Tibial nerve (tissue), 4 donors: ENCODE measurements around the gene IP6K2. TPM values are rescaled to one million over a fixed set of nuclear protein-coding genes. Genes with fewer than 3 reads are reported as not detected.

Source experiments
- DNase-seq, 2 donors: peaks; one replicate each; pipeline ENCODE4 v3.0.0-alpha.2; 2019; ENCODE audit warnings: low spot score in 2 of 2
- H3K27ac ChIP-seq, 4 donors: fragments of 200-600 bp; sonication (generic) in 3 of 4; one replicate each; pipeline ENCODE4 v1.5.1; 2017 to 2019; ENCODE audit warnings: mild to moderate bottlenecking in 1 of 4
- H3K27me3 ChIP-seq, 2 donors: fragments of 200-600 bp; sonication (generic) in 1 of 2; one replicate each; pipeline versions ENCODE4 v1.5.1 to v1.6.0; 2017 to 2019
- H3K36me3 ChIP-seq, 3 donors: fragments of 200-600 bp; sonication (generic); one replicate each; pipeline ENCODE4 v1.5.1; 2018 to 2019
- H3K4me1 ChIP-seq, 4 donors: fragments of 200-600 bp; sonication (generic) in 3 of 4; one replicate each; pipeline ENCODE4 v1.5.1; 2017 to 2019
- H3K4me3 ChIP-seq, 4 donors: fragments of 200-600 bp; sonication (generic) in 3 of 4; one replicate each; pipeline ENCODE4 v1.5.1; 2017 to 2019; ENCODE audit warnings: mild to moderate bottlenecking in 1 of 4, moderate library complexity in 1 of 4
- H3K9me3 ChIP-seq, 4 donors: fragments of 200-600 bp; sonication (generic) in 3 of 4; one replicate each; pipeline ENCODE4 v1.5.1; 2017 to 2019
- CTCF ChIP-seq, 5 experiments: fragments of 200-600 bp in 3 of 5; fragments of 450-650 bp in 2 of 5; sonication (generic) in 3 of 5; IDR thresholded peaks; one replicate each; pipeline ENCODE4 v1.5.1; 2016 to 2019; ENCODE audit warnings: antibody characterized with exemption in 5 of 5, mild to moderate bottlenecking in 3 of 5, moderate library complexity in 2 of 5
- EP300 ChIP-seq, 2 donors: sonication (generic); formaldehyde crosslinking; IDR thresholded peaks; one replicate each; pipeline ENCODE4 v1.6.1; 2017; ENCODE audit warnings: antibody characterized with exemption in 2 of 2, mild to moderate bottlenecking in 1 of 2
- POLR2A ChIP-seq, 2 donors: fragments of 450-650 bp; IDR thresholded peaks; one replicate each; pipeline ENCODE4 v1.6.1; 2017; ENCODE audit warnings: antibody characterized with exemption in 2 of 2, mild to moderate bottlenecking in 2 of 2, moderate library complexity in 2 of 2
- WGBS, 2 donors: methylation state at CpG; one replicate each; pipeline ENCODE4 v1.1.5; 2018; 5-methylcytosine and 5-hydroxymethylcytosine counted together
- total RNA-seq, 4 donors: library from RNA; depleted of rRNA; stranded (reverse); fragments of >200 nt; gene quantifications; one replicate each; pipeline ENCODE4 v1.1.0, GENCODE V29; 2016

The IP6K2 gene
- total RNA-seq, 4 donors from 2014 or later = 130 to 202 (median 171) TPM

GRCh38 chr3:48687220-48687678, 29.8 kb downstream of the IP6K2 start:
- Histone ChIP-seq H3K9me3 (no peaks in the 10 kb centered on the region), H3K27ac (peak overlapping the region in 2 of 4 donors; percentile 56 to 93), H3K36me3 (peaks cover 4 to 58% (median 26%) of the 10 kb centered on the region in 3 donors), H3K27me3 (no peaks in the 10 kb centered on the region), H3K4me1 (peaks cover 0 to 76% (median 22%) of the 10 kb centered on the region in 4 donors), H3K4me3 (no peak overlapping the region)
- TF ChIP-seq POLR2A (IDR thresholded peaks at IDR 0.05) (no peak), EP300 (IDR thresholded peaks at IDR 0.05) (no peak), CTCF (IDR thresholded peaks at IDR 0.05) (no peak)
- no peak for DNase-seq
- 50 to 67% methylated on average over 3 of the region's 3 CpGs for WGBS, 2 donors

- Histone ChIP-seq H3K4me1 (peaks cover 0 to 70% (median 20%) of the 10 kb centered on the region in 4 donors), H3K27me3 (no peaks in the 10 kb centered on the region), H3K36me3 (peaks cover 4 to 58% (median 32%) of the 10 kb centered on the region in 3 donors), H3K27ac (peak overlapping the region in 3 of 4 donors; percentile 86 to 93 (median 92)), H3K9me3 (no peaks in the 10 kb centered on the region), H3K4me3 (peak overlapping the region in 3 of 4 donors; percentile 84 to 96 (median 92))
- DNase-seq = no peak
- no peak for TF ChIP-seq POLR2A (IDR thresholded peaks at IDR 0.05)
- no peak for TF ChIP-seq CTCF (IDR thresholded peaks at IDR 0.05)
- TF ChIP-seq EP300 (IDR thresholded peaks at IDR 0.05) = no peak
- 50 to 60% methylated on average over 9 to 10 of the region's 10 CpGs for WGBS, 2 donors
Observed at GRCh38 chr3:48686538-48687219, 30.3 kb downstream of the IP6K2 start.

GRCh38 chr3:48685603-48686511, 31.2 kb downstream of the IP6K2 start, which contains the start of gene NCKIPSD:
NCKIPSD (minus strand) TSS chr3:48685915; CDS start chr3:48685807, 108 bp downstream.
- WGBS, 2 donors = 1% methylated on average over 46 to 72 of the region's 97 CpGs
- H3K9me3 ChIP-seq = no peaks in the 10 kb centered on the region
- H3K4me1 ChIP-seq = peaks cover 0 to 63% (median 18%) of the 10 kb centered on the region in 4 donors
- peak; percentile 85 to 98 (median 96) for TF ChIP-seq CTCF (IDR thresholded peaks at IDR 0.05)
- peak; percentile 20 to 91 for TF ChIP-seq EP300 (IDR thresholded peaks at IDR 0.05)
- peak; percentile 86 to 95 for TF ChIP-seq POLR2A (IDR thresholded peaks at IDR 0.05)
- H3K27ac ChIP-seq = peak within 1 kb of the TSS; percentile 86 to 95 (median 92)
- H3K36me3 ChIP-seq = peaks cover 6 to 58% (median 36%) of the 10 kb centered on the region in 3 donors
- DNase-seq = peak; percentile 85 to 86
- H3K27me3 ChIP-seq = no peaks in the 10 kb centered on the region
- peak within 1 kb of the TSS; percentile 84 to 96 (median 94) for H3K4me3 ChIP-seq

DNA sequence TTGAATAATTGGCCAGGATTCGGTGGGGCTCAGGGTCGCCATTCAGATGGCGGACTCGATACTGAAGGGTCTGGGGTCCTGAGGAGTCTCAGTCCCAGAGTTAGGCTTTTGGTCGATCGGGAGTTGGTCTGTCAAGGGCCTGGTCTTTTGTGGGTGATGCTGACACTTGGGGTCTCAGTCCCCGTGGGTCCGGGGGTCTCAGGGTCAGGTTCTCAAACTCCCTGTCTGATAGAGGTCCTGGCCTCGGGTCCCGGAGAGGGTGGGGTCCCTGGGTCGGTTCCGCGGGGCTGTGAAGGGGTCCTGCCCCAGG, 31.8 kb downstream of the IP6K2 start:
- peaks cover 0 to 59% (median 18%) of the 10 kb centered on the region in 4 donors for H3K4me1 ChIP-seq
- TF ChIP-seq POLR2A (IDR thresholded peaks at IDR 0.05) (no peak), EP300 (IDR thresholded peaks at IDR 0.05) (no peak), CTCF (IDR thresholded peaks at IDR 0.05) (no peak)
- no peaks in the 10 kb centered on the region for H3K27me3 ChIP-seq
- H3K4me3 ChIP-seq = peak overlapping the region; percentile 84 to 96 (median 94)
- WGBS, 2 donors = 6 to 14% methylated on average over 8 to 11 of the region's 13 CpGs
- peaks cover 6 to 58% (median 39%) of the 10 kb centered on the region in 3 donors for H3K36me3 ChIP-seq
- no peak for DNase-seq
- no peaks in the 10 kb centered on the region for H3K9me3 ChIP-seq
- peak overlapping the region; percentile 86 to 95 (median 92) for H3K27ac ChIP-seq
